Gastrocnemius medialis (tissue), 4 donors: Measurements from ENCODE around the gene EPB41L4A. TPM values are rescaled to one million over a fixed set of nuclear protein-coding genes. Genes with fewer than 3 reads are reported as not detected.
A peak's percentile ranks its signal among the peaks of the same experiment; 100 is the strongest.
"Not testable (repeated sequence)": the region's sequence is repeated elsewhere in the genome, so short reads cannot be mapped to it uniquely, and the experiment has no call there.

Experiments used
- ATAC-seq, 2 donors: fragments of 150-250 bp; one replicate each; pipeline ENCODE4 v1.9.1; 2016
- DNase-seq, 2 donors: peaks; one replicate each; pipeline ENCODE4 v3.0.0-alpha.2; 2019
- H3K27ac ChIP-seq, 4 donors: fragments of 200-600 bp; sonication (generic); 1 replicate in 1 of 4; 2 replicates in 3 of 4; pipeline ENCODE4 v1.5.1; 2016 to 2018; ENCODE audit warnings: mild to moderate bottlenecking in 2 of 4, moderate library complexity in 1 of 4
- H3K27me3 ChIP-seq, 3 donors: fragments of 200-600 bp; sonication (generic) in 2 of 3; 1 replicate in 1 of 3; 2 replicates in 2 of 3; pipeline versions ENCODE4 v1.5.1 to v1.6.0; 2016 to 2019; ENCODE audit warnings: mild to moderate bottlenecking in 1 of 3, moderate library complexity in 1 of 3
- H3K36me3 ChIP-seq, 2 donors: fragments of 200-600 bp; sonication (generic) in 1 of 2; one replicate each; pipeline ENCODE4 v1.5.1; 2017 to 2018
- H3K4me1 ChIP-seq, 2 donors: fragments of 200-600 bp; sonication (generic) in 1 of 2; one replicate each; pipeline ENCODE4 v1.5.1; 2016 to 2017; ENCODE audit warnings: mild to moderate bottlenecking in 2 of 2
- H3K4me3 ChIP-seq, 4 donors: fragments of 200-600 bp; sonication (generic) in 3 of 4; 1 replicate in 1 of 4; 2 replicates in 3 of 4; pipeline ENCODE4 v1.5.1; 2016 to 2019; ENCODE audit warnings: mild to moderate bottlenecking in 2 of 4
- H3K9me3 ChIP-seq, 3 donors: fragments of 200-600 bp; sonication (generic) in 2 of 3; 1 replicate in 1 of 3; 2 replicates in 2 of 3; pipeline ENCODE4 v1.5.1; 2016 to 2019
- POLR2A ChIP-seq, 2 donors: fragments of 450-650 bp; IDR thresholded peaks; one replicate each; pipeline ENCODE4 v1.6.1; 2017; ENCODE audit warnings: antibody characterized with exemption in 2 of 2, mild to moderate bottlenecking in 2 of 2, moderate library complexity in 2 of 2
- in situ Hi-C, 4 donors: fragments of 200-750 bp; cut with MboI; loops; one replicate each; pipeline versions ENCODE4 v1.15.0 to v1.8.0; 2017; ENCODE audit warnings: low sequenced_read_pairs in 4 of 4
- intact Hi-C: fragments of 100-400 bp; cut with DNase I; formaldehyde crosslinking; loops from one replicate; pipeline ENCODE4 v1.15.1; 2023; ENCODE audit warnings: low total_unique reads
- total RNA-seq, 4 donors: library from RNA; depleted of rRNA; stranded (reverse); fragments of >200 nt; gene quantifications; one replicate each; pipeline versions ENCODE4 v1.1.0 to v1.2.3, GENCODE V29; 2016
- TF ChIP-seq, protein P1 (sequence below), 5 experiments: fragments of 450-650 bp in 3 of 5; fragments of 200-600 bp in 2 of 5; sonication (generic) in 2 of 5; IDR thresholded peaks in 4 of 5; conservative IDR thresholded peaks in 1 of 5; 1 replicate in 4 of 5; 2 replicates in 1 of 5; pipeline ENCODE4 v1.5.1; 2016 to 2019; ENCODE audit warnings: antibody characterized with exemption in 5 of 5, mild to moderate bottlenecking in 3 of 5, moderate library complexity in 3 of 5

Gene EPB41L4A
- total RNA-seq, 4 donors from 2014 or later, result 1.8 to 10.6 (median 3.8) TPM

DNA sequence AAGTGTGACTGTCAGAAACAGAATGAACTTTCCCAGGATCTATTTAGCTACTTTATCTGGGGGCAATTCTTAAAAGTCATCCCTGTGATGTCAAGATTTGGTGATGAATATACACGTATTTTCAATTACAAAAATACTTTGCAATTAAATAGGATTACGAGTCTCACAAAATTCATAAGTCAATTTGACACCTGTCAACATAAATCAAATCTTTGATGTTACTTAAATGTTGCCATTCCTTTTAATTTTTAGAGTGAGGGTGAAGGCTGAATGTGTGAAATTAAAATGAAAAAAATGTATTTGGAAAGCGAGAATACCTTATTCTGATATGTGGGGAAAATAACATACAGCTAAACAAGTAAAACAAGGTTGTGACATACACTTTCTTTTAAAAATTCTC, 202.9 kb downstream of the EPB41L4A start:
- intact Hi-C loops (no loop called here), in situ Hi-C loops (loop anchor here in 1 of 4 donors (25.0 kb wide), 1 partner anchor 196 kb away; the partner anchor contains the start of gene EPB41L4A)
- H3K27ac ChIP-seq, result no peak overlapping the region
- H3K9me3 ChIP-seq, result no peaks in the 10 kb centered on the region
- no peaks in the 10 kb centered on the region for H3K27me3 ChIP-seq
- H3K4me3 ChIP-seq, result no peak overlapping the region
- TF ChIP-seq, protein P1, sequence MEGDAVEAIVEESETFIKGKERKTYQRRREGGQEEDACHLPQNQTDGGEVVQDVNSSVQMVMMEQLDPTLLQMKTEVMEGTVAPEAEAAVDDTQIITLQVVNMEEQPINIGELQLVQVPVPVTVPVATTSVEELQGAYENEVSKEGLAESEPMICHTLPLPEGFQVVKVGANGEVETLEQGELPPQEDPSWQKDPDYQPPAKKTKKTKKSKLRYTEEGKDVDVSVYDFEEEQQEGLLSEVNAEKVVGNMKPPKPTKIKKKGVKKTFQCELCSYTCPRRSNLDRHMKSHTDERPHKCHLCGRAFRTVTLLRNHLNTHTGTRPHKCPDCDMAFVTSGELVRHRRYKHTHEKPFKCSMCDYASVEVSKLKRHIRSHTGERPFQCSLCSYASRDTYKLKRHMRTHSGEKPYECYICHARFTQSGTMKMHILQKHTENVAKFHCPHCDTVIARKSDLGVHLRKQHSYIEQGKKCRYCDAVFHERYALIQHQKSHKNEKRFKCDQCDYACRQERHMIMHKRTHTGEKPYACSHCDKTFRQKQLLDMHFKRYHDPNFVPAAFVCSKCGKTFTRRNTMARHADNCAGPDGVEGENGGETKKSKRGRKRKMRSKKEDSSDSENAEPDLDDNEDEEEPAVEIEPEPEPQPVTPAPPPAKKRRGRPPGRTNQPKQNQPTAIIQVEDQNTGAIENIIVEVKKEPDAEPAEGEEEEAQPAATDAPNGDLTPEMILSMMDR (IDR thresholded peaks at IDR 0.05 in 4 of 5, conservative IDR thresholded peaks at IDR 0.05 in 1 of 5), result no peak
- no peak for TF ChIP-seq POLR2A (IDR thresholded peaks at IDR 0.05)
- no peak for DNase-seq
- ATAC-seq, result no peak
- H3K4me1 ChIP-seq, result no peaks in the 10 kb centered on the region
- H3K36me3 ChIP-seq, result no peaks in the 10 kb centered on the region

DNA sequence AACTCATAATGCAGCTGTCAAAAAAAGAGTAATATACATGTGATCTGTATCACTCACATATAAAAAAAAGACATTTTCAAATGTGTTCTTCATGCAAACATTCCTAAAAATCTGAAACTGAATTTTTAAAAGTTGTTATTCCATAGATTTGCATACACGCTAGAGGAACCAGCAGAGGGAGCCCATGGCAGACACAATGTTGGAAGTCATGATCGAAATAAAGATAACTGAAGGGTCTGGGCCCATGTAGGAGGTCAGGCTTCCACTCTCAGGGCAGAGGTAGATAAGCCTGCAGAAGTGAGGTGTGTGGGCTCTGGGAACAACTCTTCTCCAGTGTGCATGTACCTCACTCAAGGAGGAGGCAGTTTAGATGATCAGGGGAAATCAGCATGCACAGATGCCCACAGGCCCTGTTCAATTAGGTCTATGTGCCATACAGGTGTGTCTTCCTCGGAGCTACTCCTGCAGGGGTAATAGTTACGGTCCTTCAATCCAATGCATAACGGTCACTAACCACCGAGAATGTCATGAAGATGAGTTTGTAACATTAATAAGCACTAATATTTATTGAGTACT, 208.6 kb downstream of the EPB41L4A start:
- Histone ChIP-seq H3K4me1 (no peaks in the 10 kb centered on the region), H3K9me3 (no peaks in the 10 kb centered on the region), H3K36me3 (no peaks in the 10 kb centered on the region), H3K4me3 (no peak overlapping the region), H3K27ac (no peak overlapping the region), H3K27me3 (no peaks in the 10 kb centered on the region)
- peak in 1 of 2 donors; percentile 52 for ATAC-seq
- in situ Hi-C loops (loop anchor here in 2 of 4 donors (5.0 to 25.0 kb wide), 2 partner anchors 202 to 212 kb away; partner anchors contain the start of gene EPB41L4A (in 1 of the 2)), intact Hi-C loops (loop anchor here (1.0 kb wide), 1 partner anchor 210 kb away; no protein-coding TSS in a partner anchor)
- TF ChIP-seq POLR2A (IDR thresholded peaks at IDR 0.05), result no peak
- TF ChIP-seq, protein P1 (IDR thresholded peaks at IDR 0.05 in 4 of 5, conservative IDR thresholded peaks at IDR 0.05 in 1 of 5), result peak; percentile 35 to 69 (median 57)
- no peak for DNase-seq

DNA sequence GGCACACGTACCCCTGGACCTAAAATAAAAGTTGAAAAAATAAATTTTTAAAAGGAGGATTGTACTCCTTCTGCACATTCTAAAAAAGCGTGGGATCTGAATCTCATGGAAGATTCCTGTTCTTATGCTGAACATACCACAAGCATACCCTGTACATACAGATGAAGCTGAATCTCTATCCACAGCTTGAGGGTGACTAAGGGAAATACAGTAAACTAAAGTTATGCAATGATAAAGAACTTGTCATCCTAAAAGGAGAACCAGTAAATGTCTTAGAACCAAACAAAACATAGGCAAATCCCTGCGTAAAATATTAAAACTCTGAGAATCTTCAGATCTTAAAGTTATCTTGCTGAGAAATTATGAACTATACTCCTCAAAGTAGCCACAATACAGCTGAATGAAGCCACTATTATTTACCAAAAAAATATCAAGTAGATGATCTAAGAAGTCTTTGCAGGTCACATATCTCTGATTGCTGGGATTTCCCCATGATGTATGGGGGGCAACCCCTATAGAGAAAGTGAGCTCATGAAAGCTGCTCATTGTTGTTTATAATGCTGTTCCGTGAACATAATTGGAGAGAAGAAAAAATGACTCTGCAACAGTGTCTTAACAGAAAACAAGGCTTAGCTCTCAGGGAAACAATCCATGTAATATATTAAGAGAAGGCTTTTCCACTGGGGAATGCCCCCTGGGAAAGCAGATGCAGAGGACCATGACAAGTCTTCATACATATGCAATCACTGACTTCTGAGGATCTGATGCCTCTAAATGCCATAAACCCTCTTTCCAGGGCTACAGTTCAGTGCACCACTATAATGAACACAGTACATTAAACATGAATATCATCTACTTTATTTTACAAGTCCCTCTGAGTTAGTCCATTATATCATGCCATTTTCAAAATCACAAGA, 210.1 kb downstream of the EPB41L4A start:
- no peak for TF ChIP-seq POLR2A (IDR thresholded peaks at IDR 0.05)
- Histone ChIP-seq H3K36me3 (no peaks in the 10 kb centered on the region), H3K4me1 (no peaks in the 10 kb centered on the region), H3K4me3 (no peak overlapping the region), H3K27me3 (no peaks in the 10 kb centered on the region), H3K9me3 (no peaks in the 10 kb centered on the region), H3K27ac (no peak overlapping the region)
- in situ Hi-C loops, result loop anchor here in 3 of 4 donors (10.0 to 25.0 kb wide), 2 partner anchors 203 to 216 kb away; partner anchors contain the start of gene EPB41L4A (in 1 of the 3)
- no peak for ATAC-seq
- no peak for DNase-seq
- intact Hi-C loops, result no loop called here

DNA sequence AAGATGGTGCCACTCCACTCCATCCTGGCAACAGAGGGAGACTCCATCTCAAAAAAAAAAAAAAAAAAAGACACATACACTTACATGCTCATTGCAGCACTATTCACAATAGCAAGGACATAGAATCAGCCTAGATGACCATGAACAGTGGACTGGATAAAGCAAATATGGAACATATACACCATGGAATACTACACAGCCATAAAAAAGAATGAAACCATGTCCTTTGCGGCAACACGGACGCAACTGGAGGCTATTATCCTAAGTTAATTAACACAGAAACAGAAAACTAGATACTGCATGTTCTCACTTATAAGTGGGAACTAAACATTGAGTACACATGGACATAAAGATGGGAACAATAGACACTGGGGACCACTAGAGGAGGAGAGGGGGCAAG, 210.9 kb downstream of the EPB41L4A start:
- intact Hi-C loops, ATAC-seq, DNase-seq, H3K36me3 ChIP-seq, H3K27me3 ChIP-seq, H3K9me3 ChIP-seq, H3K4me3 ChIP-seq, H3K4me1 ChIP-seq, H3K27ac ChIP-seq: not testable (repeated sequence)
- in situ Hi-C loops, result loop anchor here in 3 of 4 donors (10.0 to 25.0 kb wide), 2 partner anchors 204 to 217 kb away; partner anchors contain the start of gene EPB41L4A (in 1 of the 3)

DNA sequence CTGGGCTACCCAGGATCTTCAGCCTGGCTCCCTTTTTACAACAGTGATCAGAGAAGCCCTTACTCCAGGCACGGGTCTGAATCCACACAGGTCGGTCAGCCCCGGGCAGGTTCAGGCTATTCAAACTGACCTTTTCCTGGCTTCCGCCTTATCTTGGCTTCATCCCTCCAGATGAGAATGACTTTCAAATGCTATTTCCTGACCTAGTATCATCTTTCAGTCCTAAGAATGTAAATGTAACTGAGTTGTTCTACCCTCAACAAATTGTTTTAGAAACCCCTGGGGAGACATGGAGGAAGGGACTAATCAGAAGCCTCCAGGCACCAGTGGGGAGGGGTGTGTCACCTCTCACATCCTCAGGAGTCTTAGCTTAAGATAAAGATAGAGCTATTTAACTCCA, 213.2 kb downstream of the EPB41L4A start:
- ATAC-seq, result no peak

More for the DNA sequence above, 213.2 kb downstream of the EPB41L4A start:
- TF ChIP-seq POLR2A (IDR thresholded peaks at IDR 0.05), result no peak
- TF ChIP-seq, protein P1 (IDR thresholded peaks at IDR 0.05 in 4 of 5, conservative IDR thresholded peaks at IDR 0.05 in 1 of 5), result no peak
- Histone ChIP-seq H3K36me3 (no peaks in the 10 kb centered on the region), H3K9me3 (no peaks in the 10 kb centered on the region), H3K4me1 (no peaks in the 10 kb centered on the region), H3K4me3 (no peak overlapping the region), H3K27me3 (no peaks in the 10 kb centered on the region), H3K27ac (no peak overlapping the region)
- DNase-seq, result no peak
- in situ Hi-C loops (loop anchor here in 3 of 4 donors (10.0 to 25.0 kb wide), 2 partner anchors 206 to 219 kb away; partner anchors contain the start of gene EPB41L4A (in 1 of the 3)), intact Hi-C loops (no loop called here)
